Measurements from ENCODE around the gene OTUD1. TPM values are rescaled to one million over a fixed set of nuclear protein-coding genes. Genes with fewer than 3 reads are reported as not detected.

Gene OTUD1
- total RNA-seq, 1 donor from 2014 or later = 13.0 TPM

- no peak overlapping the region for H3K27ac ChIP-seq (ENCODE audit: low read depth, low read length)
These were observed 19.1 kb upstream of the OTUD1 start for GRCh38 chr10:23419655-23420329.

GRCh38 chr10:23421397-23421796, 17.5 kb upstream of the OTUD1 start:
- Histone ChIP-seq H3K27me3 (ENCODE audit: control insufficient read depth in 3 of 3, insufficient read depth in 3 of 3, low read length in 3 of 3) (no peaks in the 10 kb centered on the region), H3K4me1 (ENCODE audit: control insufficient read depth in 3 of 3, insufficient read depth in 3 of 3, low read length in 3 of 3) (no peaks in the 10 kb centered on the region), H3K4me3 (ENCODE audit: low read length in 3 of 3) (no peak overlapping the region), H3K36me3 (ENCODE audit: control insufficient read depth in 3 of 3, insufficient read depth in 3 of 3, low read length in 3 of 3) (no peaks in the 10 kb centered on the region), H3K27ac (ENCODE audit: low read depth, low read length) (no peak overlapping the region), H3K9me3 (ENCODE audit: control insufficient read depth in 3 of 3, low read length in 3 of 3) (no peaks in the 10 kb centered on the region), H3K9ac (ENCODE audit: low read depth in 1 of 3, low read length in 3 of 3) (no peak overlapping the region)

More at GRCh38 chr10:23419655-23420329, 19.1 kb upstream of the OTUD1 start:
- Histone ChIP-seq H3K4me3 (ENCODE audit: low read length in 3 of 3) (no peak overlapping the region), H3K36me3 (ENCODE audit: control insufficient read depth in 3 of 3, insufficient read depth in 3 of 3, low read length in 3 of 3) (no peaks in the 10 kb centered on the region), H3K4me1 (ENCODE audit: control insufficient read depth in 3 of 3, insufficient read depth in 3 of 3, low read length in 3 of 3) (no peaks in the 10 kb centered on the region), H3K27me3 (ENCODE audit: control insufficient read depth in 3 of 3, insufficient read depth in 3 of 3, low read length in 3 of 3) (no peaks in the 10 kb centered on the region), H3K9ac (ENCODE audit: low read depth in 1 of 3, low read length in 3 of 3) (no peak overlapping the region), H3K9me3 (ENCODE audit: control insufficient read depth in 3 of 3, low read length in 3 of 3) (no peaks in the 10 kb centered on the region)

GRCh38 chr10:23422003-23422411, 16.9 kb upstream of the OTUD1 start:
- H3K9ac ChIP-seq (ENCODE audit: low read depth in 1 of 3, low read length in 3 of 3) = no peak overlapping the region
- H3K27me3 ChIP-seq (ENCODE audit: control insufficient read depth in 3 of 3, insufficient read depth in 3 of 3, low read length in 3 of 3) = no peaks in the 10 kb centered on the region
- H3K36me3 ChIP-seq (ENCODE audit: control insufficient read depth in 3 of 3, insufficient read depth in 3 of 3, low read length in 3 of 3) = no peaks in the 10 kb centered on the region
- H3K9me3 ChIP-seq (ENCODE audit: control insufficient read depth in 3 of 3, low read length in 3 of 3) = no peaks in the 10 kb centered on the region
- H3K27ac ChIP-seq (ENCODE audit: low read depth, low read length) = no peak overlapping the region
- no peaks in the 10 kb centered on the region for H3K4me1 ChIP-seq (ENCODE audit: control insufficient read depth in 3 of 3, insufficient read depth in 3 of 3, low read length in 3 of 3)
- H3K4me3 ChIP-seq (ENCODE audit: low read length in 3 of 3) = no peak overlapping the region

GRCh38 chr10:23432166-23432565, 6.7 kb upstream of the OTUD1 start:
- H3K4me3 ChIP-seq (ENCODE audit: low read length in 3 of 3) = no peak overlapping the region
- H3K4me1 ChIP-seq (ENCODE audit: control insufficient read depth in 3 of 3, insufficient read depth in 3 of 3, low read length in 3 of 3) = no peaks in the 10 kb centered on the region
- no peaks in the 10 kb centered on the region for H3K9me3 ChIP-seq (ENCODE audit: control insufficient read depth in 3 of 3, low read length in 3 of 3)
- H3K27me3 ChIP-seq (ENCODE audit: control insufficient read depth in 3 of 3, insufficient read depth in 3 of 3, low read length in 3 of 3) = no peaks in the 10 kb centered on the region
- H3K36me3 ChIP-seq (ENCODE audit: control insufficient read depth in 3 of 3, insufficient read depth in 3 of 3, low read length in 3 of 3) = no peaks in the 10 kb centered on the region
- no peak overlapping the region for H3K27ac ChIP-seq (ENCODE audit: low read depth, low read length)
- H3K9ac ChIP-seq (ENCODE audit: low read depth in 1 of 3, low read length in 3 of 3) = no peak overlapping the region

- H3K4me1 ChIP-seq (ENCODE audit: control insufficient read depth in 3 of 3, insufficient read depth in 3 of 3, low read length in 3 of 3) = peaks cover 0 to under 1% (median 0%) of the 10 kb centered on the region in 3 donors
- no peaks in the 10 kb centered on the region for H3K9me3 ChIP-seq (ENCODE audit: control insufficient read depth in 3 of 3, low read length in 3 of 3)
- no peaks in the 10 kb centered on the region for H3K27me3 ChIP-seq (ENCODE audit: control insufficient read depth in 3 of 3, insufficient read depth in 3 of 3, low read length in 3 of 3)
- no peak overlapping the region for H3K4me3 ChIP-seq (ENCODE audit: low read length in 3 of 3)
- no peaks in the 10 kb centered on the region for H3K36me3 ChIP-seq (ENCODE audit: control insufficient read depth in 3 of 3, insufficient read depth in 3 of 3, low read length in 3 of 3)
- no peak overlapping the region for H3K9ac ChIP-seq (ENCODE audit: low read depth in 1 of 3, low read length in 3 of 3)
- H3K27ac ChIP-seq (ENCODE audit: low read depth, low read length) = no peak overlapping the region
These were observed 6.2 kb upstream of the OTUD1 start for GRCh38 chr10:23432639-23433038.

GRCh38 chr10:23433701-23434100, 5.2 kb upstream of the OTUD1 start:
- H3K4me3 ChIP-seq (ENCODE audit: low read length in 3 of 3) = no peak overlapping the region
- no peak overlapping the region for H3K9ac ChIP-seq (ENCODE audit: low read depth in 1 of 3, low read length in 3 of 3)
- no peaks in the 10 kb centered on the region for H3K36me3 ChIP-seq (ENCODE audit: control insufficient read depth in 3 of 3, insufficient read depth in 3 of 3, low read length in 3 of 3)
- H3K27me3 ChIP-seq (ENCODE audit: control insufficient read depth in 3 of 3, insufficient read depth in 3 of 3, low read length in 3 of 3) = no peaks in the 10 kb centered on the region
- H3K4me1 ChIP-seq (ENCODE audit: control insufficient read depth in 3 of 3, insufficient read depth in 3 of 3, low read length in 3 of 3) = peaks cover 3 to 9% (median 7%) of the 10 kb centered on the region in 3 donors
- no peak overlapping the region for H3K27ac ChIP-seq (ENCODE audit: low read depth, low read length)
- no peaks in the 10 kb centered on the region for H3K9me3 ChIP-seq (ENCODE audit: control insufficient read depth in 3 of 3, low read length in 3 of 3)

GRCh38 chr10:23435378-23435777, 3.5 kb upstream of the OTUD1 start:
- Histone ChIP-seq H3K9me3 (ENCODE audit: control insufficient read depth in 3 of 3, low read length in 3 of 3) (no peaks in the 10 kb centered on the region), H3K27ac (ENCODE audit: low read depth, low read length) (no peak overlapping the region), H3K9ac (ENCODE audit: low read depth in 1 of 3, low read length in 3 of 3) (no peak overlapping the region), H3K4me1 (ENCODE audit: control insufficient read depth in 3 of 3, insufficient read depth in 3 of 3, low read length in 3 of 3) (peaks cover 3 to 11% (median 9%) of the 10 kb centered on the region in 3 donors), H3K4me3 (ENCODE audit: low read length in 3 of 3) (no peak overlapping the region), H3K36me3 (ENCODE audit: control insufficient read depth in 3 of 3, insufficient read depth in 3 of 3, low read length in 3 of 3) (peaks cover 0 to 3% (median 2%) of the 10 kb centered on the region in 3 donors), H3K27me3 (ENCODE audit: control insufficient read depth in 3 of 3, insufficient read depth in 3 of 3, low read length in 3 of 3) (no peaks in the 10 kb centered on the region)

GRCh38 chr10:23436983-23437382, 1.9 kb upstream of the OTUD1 start:
- Histone ChIP-seq H3K9me3 (ENCODE audit: control insufficient read depth in 3 of 3, low read length in 3 of 3) (no peaks in the 10 kb centered on the region), H3K4me3 (ENCODE audit: low read length in 3 of 3) (no peak overlapping the region), H3K4me1 (ENCODE audit: control insufficient read depth in 3 of 3, insufficient read depth in 3 of 3, low read length in 3 of 3) (peaks cover 9 to 17% (median 11%) of the 10 kb centered on the region in 3 donors), H3K27me3 (ENCODE audit: control insufficient read depth in 3 of 3, insufficient read depth in 3 of 3, low read length in 3 of 3) (no peaks in the 10 kb centered on the region), H3K9ac (ENCODE audit: low read depth in 1 of 3, low read length in 3 of 3) (no peak overlapping the region), H3K27ac (ENCODE audit: low read depth, low read length) (no peak overlapping the region), H3K36me3 (ENCODE audit: control insufficient read depth in 3 of 3, insufficient read depth in 3 of 3, low read length in 3 of 3) (peaks cover 0 to 11% (median 6%) of the 10 kb centered on the region in 3 donors)

- Histone ChIP-seq H3K4me3 (ENCODE audit: low read length in 3 of 3) (peak overlapping the region; percentile 82 to 93 (median 84)), H3K9ac (ENCODE audit: low read depth in 1 of 3, low read length in 3 of 3) (peak overlapping the region; percentile 70 to 85 (median 82)), H3K36me3 (ENCODE audit: control insufficient read depth in 3 of 3, insufficient read depth in 3 of 3, low read length in 3 of 3) (peaks cover 0 to 14% (median 6%) of the 10 kb centered on the region in 3 donors), H3K4me1 (ENCODE audit: control insufficient read depth in 3 of 3, insufficient read depth in 3 of 3, low read length in 3 of 3) (peaks cover 12 to 27% (median 16%) of the 10 kb centered on the region in 3 donors), H3K27me3 (ENCODE audit: control insufficient read depth in 3 of 3, insufficient read depth in 3 of 3, low read length in 3 of 3) (no peaks in the 10 kb centered on the region), H3K9me3 (ENCODE audit: control insufficient read depth in 3 of 3, low read length in 3 of 3) (no peaks in the 10 kb centered on the region), H3K27ac (ENCODE audit: low read depth, low read length) (peak overlapping the region; percentile 97)
These were observed 820 bp upstream of the OTUD1 start for GRCh38 chr10:23437963-23438546.

GRCh38 chr10:23439452-23439960, 631 bp downstream of the OTUD1 start:
- Histone ChIP-seq H3K27me3 (ENCODE audit: control insufficient read depth in 3 of 3, insufficient read depth in 3 of 3, low read length in 3 of 3) (no peaks in the 10 kb centered on the region), H3K9ac (ENCODE audit: low read depth in 1 of 3, low read length in 3 of 3) (peak overlapping the region; percentile 97 to 98 (median 97)), H3K9me3 (ENCODE audit: control insufficient read depth in 3 of 3, low read length in 3 of 3) (no peaks in the 10 kb centered on the region), H3K4me1 (ENCODE audit: control insufficient read depth in 3 of 3, insufficient read depth in 3 of 3, low read length in 3 of 3) (peaks cover 17 to 27% (median 23%) of the 10 kb centered on the region in 3 donors), H3K27ac (ENCODE audit: low read depth, low read length) (peak overlapping the region; percentile 97), H3K36me3 (ENCODE audit: control insufficient read depth in 3 of 3, insufficient read depth in 3 of 3, low read length in 3 of 3) (peaks cover 3 to 14% (median 6%) of the 10 kb centered on the region in 3 donors), H3K4me3 (ENCODE audit: low read length in 3 of 3) (peak overlapping the region in 2 of 3 donors; percentile 98 to 99)

Measured in skeletal muscle tissue (tissue), 4 donors.